ENCODE measurements around the gene DIPK2B.

DIPK2B gene

GRCh38 chrX:45164021-45164621 is 36.6 kb downstream of the DIPK2B start:
- TF ChIP-seq CTCF (IDR thresholded peaks at IDR 0.05) = no peak

GRCh38 chrX:45157647-45158046 is 43.0 kb downstream of the DIPK2B start:
- no peak for TF ChIP-seq CTCF (IDR thresholded peaks at IDR 0.05)

- TF ChIP-seq CTCF (IDR thresholded peaks at IDR 0.05) = no peak
These were observed 46.2 kb downstream of the DIPK2B start for GRCh38 chrX:45154462-45154861.

- TF ChIP-seq CTCF (IDR thresholded peaks at IDR 0.05) = no peak
These were observed 46.7 kb downstream of the DIPK2B start for GRCh38 chrX:45154033-45154360.

Data from LNCAP (cell line).